HepG2 (cell line): ENCODE measurements around the gene ALPK3. TPM values are rescaled to one million over a fixed set of nuclear protein-coding genes. Genes with fewer than 3 reads are reported as not detected.

Experiments
- ELF1 ChIP-seq: sonication (generic); formaldehyde crosslinking; IDR thresholded peaks from 2 replicates; pipeline ENCODE4 v1.4.0; 2020; ENCODE audit warnings: missing genetic modification reagents
- FLYWCH1 ChIP-seq: sonication (generic); formaldehyde crosslinking; IDR thresholded peaks from 2 replicates; pipeline ENCODE4 v1.8.1; 2023; ENCODE audit warnings: mild to moderate bottlenecking, missing genetic modification reagents
- HMG20B ChIP-seq: conservative IDR thresholded peaks from 2 replicates; pipeline ENCODE4 v1.6.1; 2016; ENCODE audit warnings: missing genetic modification reagents, missing compliant biosample characterization
- HNF1A ChIP-seq, 2 experiments: sonication (generic) in 1 of 2; formaldehyde crosslinking in 1 of 2; IDR thresholded peaks; 2 replicates each; pipeline versions ENCODE4 v1.4.0 to v1.6.1; 2016 to 2020; ENCODE audit warnings: borderline replicate concordance in 1 of 2, low read depth in 1 of 2, mild to moderate bottlenecking in 1 of 2, missing genetic modification reagents in 1 of 2
- HOXA3 ChIP-seq: sonication (generic); formaldehyde crosslinking; IDR thresholded peaks from 2 replicates; pipeline ENCODE4 v1.5.0; 2020; ENCODE audit warnings: missing genetic modification reagents
- JUND ChIP-seq: sonication (generic); formaldehyde crosslinking; IDR thresholded peaks from 2 replicates; pipeline ENCODE4 v1.8.0; 2022; ENCODE audit warnings: mild to moderate bottlenecking, missing genetic modification reagents
- KAT8 ChIP-seq: IDR thresholded peaks from 2 replicates; pipeline ENCODE4 v1.6.1; 2016; ENCODE audit warnings: missing genetic modification reagents, missing compliant biosample characterization
- KLF9 ChIP-seq: IDR thresholded peaks from 2 replicates; pipeline ENCODE4 v1.6.1; 2016; ENCODE audit warnings: low read depth
- MED1 ChIP-seq: sonication (generic); formaldehyde crosslinking; IDR thresholded peaks from 2 replicates; pipeline ENCODE4 v1.4.0; 2020; ENCODE audit warnings: missing genetic modification reagents
- MIER3 ChIP-seq: IDR thresholded peaks from 2 replicates; pipeline ENCODE4 v1.6.1; 2016; ENCODE audit warnings: missing compliant biosample characterization, borderline replicate concordance
- MYC ChIP-seq: sonication (generic); formaldehyde crosslinking; IDR thresholded peaks from 2 replicates; pipeline ENCODE4 v1.9.0; 2021; ENCODE audit warnings: missing genetic modification reagents, borderline replicate concordance
- TEAD3 ChIP-seq: optimal IDR thresholded peaks from 2 replicates; pipeline ENCODE3; 2016; ENCODE audit warnings: borderline replicate concordance
- TFDP1 ChIP-seq: IDR thresholded peaks from 2 replicates; pipeline ENCODE4 v1.6.1; 2016; ENCODE audit warnings: missing compliant biosample characterization, missing genetic modification reagents, borderline replicate concordance
- ZC3H13 ChIP-seq: sonication (generic); formaldehyde crosslinking; IDR thresholded peaks from 2 replicates; pipeline ENCODE4 v1.8.1; 2023; ENCODE audit warnings: mild to moderate bottlenecking, missing genetic modification reagents, moderate library complexity
- ZKSCAN8 ChIP-seq: IDR thresholded peaks from 2 replicates; pipeline ENCODE4 v1.6.1; 2016; ENCODE audit warnings: borderline replicate concordance, missing genetic modification reagents, missing compliant biosample characterization
- ZNF124 ChIP-seq: sonication (generic); formaldehyde crosslinking; IDR thresholded peaks from 2 replicates; pipeline ENCODE4 v1.4.0; 2020; ENCODE audit warnings: missing genetic modification reagents
- ZNF335 ChIP-seq: sonication (generic); formaldehyde crosslinking; IDR thresholded peaks from 2 replicates; pipeline ENCODE4 v1.4.0; 2020; ENCODE audit warnings: missing genetic modification reagents
- ZNF501 ChIP-seq: sonication (generic); formaldehyde crosslinking; IDR thresholded peaks from 2 replicates; pipeline ENCODE4 v1.5.1; 2020; ENCODE audit warnings: mild to moderate bottlenecking, moderate library complexity, missing genetic modification reagents
- ZNF605 ChIP-seq: sonication (generic); formaldehyde crosslinking; IDR thresholded peaks from 2 replicates; pipeline ENCODE4 v1.8.0; 2022; ENCODE audit warnings: mild to moderate bottlenecking, missing genetic modification reagents
- ZNF839 ChIP-seq: sonication (generic); formaldehyde crosslinking; IDR thresholded peaks from 2 replicates; pipeline ENCODE4 v1.4.0; 2020; ENCODE audit warnings: missing genetic modification reagents, mild to moderate bottlenecking, borderline replicate concordance
- polyA plus RNA-seq, 8 experiments: library from polyadenylated mRNA; depleted of rRNA in 3 of 8; stranded (reverse) in 7 of 8; unstranded in 1 of 8; fragments of >200 nt; fragmentation: Illumina TruSeq in 4 of 8; extraction: Trizol in 4 of 8; gene quantifications; 2 replicates each; pipeline versions ENCODE4 v1.2.1 to v1.2.3, GENCODE V29; 2011 to 2016; ENCODE audit warnings: low read depth in 4 of 8, missing spikeins in 1 of 8, mixed read lengths in 1 of 8; ENCODE audit not compliant: insufficient read depth in 1 of 8
- total RNA-seq, 5 experiments: library from RNA; depleted of rRNA; stranded (reverse); fragments of >200 nt; fragmentation: Illumina TruSeq; extraction: Trizol; gene quantifications; 2 replicates each; pipeline ENCODE4 v1.2.3, GENCODE V29; 2016; ENCODE audit warnings: low read depth in 1 of 5
- TF ChIP-seq, protein P1 (sequence below): sonication (generic); formaldehyde crosslinking; IDR thresholded peaks from 2 replicates; pipeline ENCODE4 v1.4.0; 2020; ENCODE audit warnings: missing genetic modification reagents
- TF ChIP-seq, protein P2 (sequence below): IDR thresholded peaks from 2 replicates; pipeline ENCODE4 v1.6.1; 2018; ENCODE audit warnings: missing genetic modification reagents, mild to moderate bottlenecking, missing compliant biosample characterization

The ALPK3 gene
- total and polyA plus RNA-seq, 2 of the 13 experiments (the other 11 are each of a cell fraction or from before 2014, with no cell fraction given), result 0.04 to 0.42 TPM

DNA sequence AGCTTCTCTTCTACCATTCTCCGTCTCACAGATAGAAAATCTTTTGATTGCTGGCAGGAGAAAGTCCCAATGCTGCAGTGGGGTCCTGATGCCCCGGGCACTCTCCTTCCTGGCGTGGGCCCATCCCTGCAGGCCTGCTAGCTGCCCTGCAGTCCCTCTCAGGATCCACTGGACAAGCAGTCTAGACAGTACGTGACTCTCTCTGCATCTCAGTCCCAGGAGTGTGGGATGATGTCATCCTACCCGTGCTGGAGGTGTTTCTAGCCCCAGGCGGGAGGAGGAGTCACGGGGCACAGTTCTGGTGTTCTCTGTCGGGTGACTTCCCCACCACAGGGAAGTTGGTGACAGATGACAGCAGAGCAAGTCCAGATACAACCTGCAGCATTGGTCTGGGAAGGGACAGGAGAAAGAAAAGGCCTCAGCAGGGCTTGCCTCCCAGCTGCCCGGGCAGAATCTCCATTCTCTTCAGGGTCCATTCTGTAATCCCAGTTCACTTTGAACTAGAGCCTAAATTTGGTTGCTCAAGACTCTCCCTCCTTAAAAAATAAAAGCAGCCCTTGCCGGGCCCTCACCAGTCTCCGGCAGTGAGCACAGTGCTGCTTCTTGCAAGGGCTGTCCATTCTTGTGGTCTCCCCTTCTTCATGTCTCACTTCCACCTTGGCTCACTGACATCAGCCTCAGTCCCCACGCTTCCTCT, 97.9 kb downstream of the ALPK3 start (continued):
- TF ChIP-seq, protein P1, sequence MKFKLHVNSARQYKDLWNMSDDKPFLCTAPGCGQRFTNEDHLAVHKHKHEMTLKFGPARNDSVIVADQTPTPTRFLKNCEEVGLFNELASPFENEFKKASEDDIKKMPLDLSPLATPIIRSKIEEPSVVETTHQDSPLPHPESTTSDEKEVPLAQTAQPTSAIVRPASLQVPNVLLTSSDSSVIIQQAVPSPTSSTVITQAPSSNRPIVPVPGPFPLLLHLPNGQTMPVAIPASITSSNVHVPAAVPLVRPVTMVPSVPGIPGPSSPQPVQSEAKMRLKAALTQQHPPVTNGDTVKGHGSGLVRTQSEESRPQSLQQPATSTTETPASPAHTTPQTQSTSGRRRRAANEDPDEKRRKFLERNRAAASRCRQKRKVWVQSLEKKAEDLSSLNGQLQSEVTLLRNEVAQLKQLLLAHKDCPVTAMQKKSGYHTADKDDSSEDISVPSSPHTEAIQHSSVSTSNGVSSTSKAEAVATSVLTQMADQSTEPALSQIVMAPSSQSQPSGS (CRISPR knock-in tag), result peak; percentile 98
- TF ChIP-seq TFDP1, result peak; percentile 57; the same call in 1 of the 2 replicates
- TF ChIP-seq, protein P2, sequence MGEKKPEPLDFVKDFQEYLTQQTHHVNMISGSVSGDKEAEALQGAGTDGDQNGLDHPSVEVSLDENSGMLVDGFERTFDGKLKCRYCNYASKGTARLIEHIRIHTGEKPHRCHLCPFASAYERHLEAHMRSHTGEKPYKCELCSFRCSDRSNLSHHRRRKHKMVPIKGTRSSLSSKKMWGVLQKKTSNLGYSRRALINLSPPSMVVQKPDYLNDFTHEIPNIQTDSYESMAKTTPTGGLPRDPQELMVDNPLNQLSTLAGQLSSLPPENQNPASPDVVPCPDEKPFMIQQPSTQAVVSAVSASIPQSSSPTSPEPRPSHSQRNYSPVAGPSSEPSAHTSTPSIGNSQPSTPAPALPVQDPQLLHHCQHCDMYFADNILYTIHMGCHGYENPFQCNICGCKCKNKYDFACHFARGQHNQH (CRISPR knock-in tag), result peak; percentile 84
- no peak for TF ChIP-seq ZNF839 (CRISPR knock-in tag)
- TF ChIP-seq ZC3H13 (CRISPR knock-in tag), result 0 out of 2 replicates have a peak, but pooled peaks have one; percentile 52
- TF ChIP-seq HNF1A (IDR thresholded peaks at IDR 0.05; ENCODE audit: low read depth), result peak; percentile 36; the same call in 1 of the 2 replicates
- TF ChIP-seq HNF1A (CRISPR knock-in tag; IDR thresholded peaks at IDR 0.05; ENCODE audit: borderline replicate concordance), result peak; percentile 56; the same call in 1 of the 2 replicates
- peak; percentile 66; the same call in 1 of the 2 replicates for TF ChIP-seq ZNF124
- 0 out of 2 replicates have a peak, but pooled peaks have one; percentile 37 for TF ChIP-seq KLF9
- TF ChIP-seq MED1, result peak; percentile 93
- TF ChIP-seq ELF1 (CRISPR knock-in tag), result 0 out of 2 replicates have a peak, but pooled peaks have one; percentile 32
- peak; percentile 60; the same call in 1 of the 2 replicates for TF ChIP-seq HOXA3 (CRISPR knock-in tag)
- peak; percentile 43; the same call in 1 of the 2 replicates for TF ChIP-seq ZKSCAN8 (CRISPR knock-in tag)
- no peak for TF ChIP-seq FLYWCH1 (CRISPR knock-in tag)
- peak; percentile 43; the same call in 1 of the 2 replicates for TF ChIP-seq ZNF501 (CRISPR knock-in tag)
- peak; percentile 40; the same call in 1 of the 2 replicates for TF ChIP-seq MIER3 (CRISPR knock-in tag)
- TF ChIP-seq TEAD3 (CRISPR knock-in tag), result peak; percentile 60
- peak; percentile 64 for TF ChIP-seq KAT8
- peak; percentile 73 for TF ChIP-seq ZNF605 (CRISPR knock-in tag)
- TF ChIP-seq HMG20B, result no peak
- TF ChIP-seq MYC (CRISPR knock-in tag), result peak; percentile 38; the same call in 1 of the 2 replicates
- TF ChIP-seq ZNF335 (CRISPR knock-in tag), result peak; percentile 78
- peak; percentile 93 for TF ChIP-seq JUND
